Ovary (tissue), 9 donors: ENCODE measurements around the gene ENG. TPM values are rescaled to one million over a fixed set of nuclear protein-coding genes. Genes with fewer than 3 reads are reported as not detected.

ENCODE experiments used
- DNase-seq, 5 donors: peaks; one replicate each; pipeline ENCODE4 v3.0.0-alpha.2; 2019 to 2020
- H3K27ac ChIP-seq, 2 donors: fragments of 200-600 bp; one replicate each; pipeline versions ENCODE4 v1.5.1 to v1.8.0; 2019 to 2022
- H3K27me3 ChIP-seq: fragments of 200-600 bp; one replicate; pipeline ENCODE4 v1.8.0; 2022
- H3K36me3 ChIP-seq: fragments of 200-600 bp; sonication (generic); one replicate; pipeline ENCODE4 v1.5.1; 2019
- H3K4me1 ChIP-seq: one replicate; pipeline ENCODE4 v1.8.1; 2013; ENCODE audit warnings: mild to moderate bottlenecking, moderate library complexity; ENCODE audit not compliant: insufficient read depth
- H3K4me3 ChIP-seq: fragments of 200-600 bp; sonication (generic); one replicate; pipeline ENCODE4 v1.5.1; 2017
- H3K9me3 ChIP-seq, 2 donors: fragments of 200-600 bp in 1 of 2; sonication (generic) in 1 of 2; one replicate each; pipeline versions ENCODE4 v1.5.1 to v1.8.1; 2013 to 2019; ENCODE audit warnings: mild to moderate bottlenecking in 1 of 2, moderate library complexity in 1 of 2
- EP300 ChIP-seq: sonication (generic); formaldehyde crosslinking; IDR thresholded peaks from one replicate; pipeline ENCODE4 v1.6.1; 2017; ENCODE audit warnings: antibody characterized with exemption
- POLR2A ChIP-seq: fragments of 450-650 bp; IDR thresholded peaks from one replicate; pipeline ENCODE4 v1.6.1; 2017; ENCODE audit warnings: antibody characterized with exemption, mild to moderate bottlenecking, moderate library complexity
- WGBS, 3 donors: extraction: QIAGEN DNeasy Blood & Tissue Kit in 1 of 3; methylation state at CpG; one replicate each; pipeline versions ENCODE4 v1.1.5 to v1.1.7; 2013 to 2017; 5-methylcytosine and 5-hydroxymethylcytosine counted together
- intact Hi-C, 4 donors: fragments of 100-400 bp; cut with DNase I; formaldehyde crosslinking; loops; one replicate each; pipeline versions ENCODE4 v1.11.0 to v1.15.1; 2022 to 2023
- microRNA-seq, 3 donors: library from miRNA; unstranded; fragments of <30 nt; microRNA quantifications; one replicate each; pipeline versions ENCODE4 to v1.2.0, GENCODE V29; 2019 to 2020
- polyA plus RNA-seq, 2 donors: library from polyadenylated mRNA; stranded (reverse); fragments of 200-250 nt in 1 of 2; fragments of 350-450 nt in 1 of 2; fragmentation: Illumina TruSeq in 1 of 2; extraction: RNeasy Lipid Tissue Mini Kit (QIAGEN cat#74804) in 1 of 2; gene quantifications; one replicate each; pipeline ENCODE4 v1.2.3, GENCODE V29; 2013 to 2014
- small RNA-seq: library from RNA; depleted of rRNA; stranded (forward); fragments of <200 nt; gene quantifications from one replicate; pipeline ENCODE3, GENCODE V24; 2016
- total RNA-seq, 7 donors: library from RNA; depleted of rRNA in 2 of 7; stranded (reverse); fragments of >200 nt in 2 of 7; fragmentation: NEBNext Ultra II Directional in 3 of 7; extraction: Animal tissue kit (Norgen Biotek cat#: 25700) in 3 of 7; gene quantifications; one replicate each; pipeline versions ENCODE4 v1.1.0 to v1.2.4, GENCODE V29; 2016 to 2023
- TF ChIP-seq, protein P1 (sequence below), 3 donors: fragments of 450-650 bp in 2 of 3; fragments of 200-600 bp in 1 of 3; IDR thresholded peaks; one replicate each; pipeline versions ENCODE4 v1.5.1 to v1.8.0; 2016 to 2022; ENCODE audit warnings: antibody characterized with exemption in 3 of 3, mild to moderate bottlenecking in 1 of 3
- donor health status: DM: no; HTN: no; CAD: no; lungs with moderate emphysema.
- donor health status: DM: no; HTN: no; CAD: no.
- donor health status: Bipolar disorder and iron deficiency.
- donor health status: DM: yes; HTN: yes; CAD: no.
- donor health status: DM: no; HTN: no; CAD: no.
- donor health status: DM: yes; HTN: yes; CAD: no.

Gene ENG
- total and polyA plus RNA-seq, 9 donors, result 54.7 to 298 (median 191) TPM

DNA sequence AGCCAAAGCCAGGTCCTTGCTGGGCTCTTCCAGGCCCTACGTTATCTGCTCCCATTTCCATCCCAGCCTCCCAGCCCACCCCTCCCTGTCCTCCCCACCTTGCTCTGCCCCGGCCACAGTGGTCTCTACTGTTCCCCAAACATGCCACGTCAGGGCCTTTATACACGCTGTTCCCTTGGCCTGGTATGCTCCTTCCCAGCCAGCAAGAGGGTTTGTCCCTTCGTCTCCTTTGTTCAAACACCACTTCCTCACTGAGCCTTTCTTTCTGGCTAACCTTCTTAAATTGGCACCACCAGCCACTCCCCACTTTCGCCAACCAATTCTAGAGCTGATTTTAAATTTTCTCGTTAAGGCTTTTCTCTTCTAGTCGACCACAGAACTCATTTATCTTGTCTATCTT, 85.8 kb downstream of the ENG start:
- Histone ChIP-seq H3K27ac (no peak overlapping the region), H3K9me3 (no peaks in the 10 kb centered on the region), H3K36me3 (no peaks in the 10 kb centered on the region), H3K4me1 (peaks cover 7% of the 10 kb centered on the region), H3K27me3 (no peaks in the 10 kb centered on the region), H3K4me3 (no peak overlapping the region)
- WGBS, 3 donors, result 76 to 80% (median 78%) methylated on average over 8 of the region's 8 CpGs
- intact Hi-C loops, result no loop called here
- no peak for DNase-seq
- TF ChIP-seq POLR2A (no peak), EP300 (no peak)
- TF ChIP-seq, protein P1, sequence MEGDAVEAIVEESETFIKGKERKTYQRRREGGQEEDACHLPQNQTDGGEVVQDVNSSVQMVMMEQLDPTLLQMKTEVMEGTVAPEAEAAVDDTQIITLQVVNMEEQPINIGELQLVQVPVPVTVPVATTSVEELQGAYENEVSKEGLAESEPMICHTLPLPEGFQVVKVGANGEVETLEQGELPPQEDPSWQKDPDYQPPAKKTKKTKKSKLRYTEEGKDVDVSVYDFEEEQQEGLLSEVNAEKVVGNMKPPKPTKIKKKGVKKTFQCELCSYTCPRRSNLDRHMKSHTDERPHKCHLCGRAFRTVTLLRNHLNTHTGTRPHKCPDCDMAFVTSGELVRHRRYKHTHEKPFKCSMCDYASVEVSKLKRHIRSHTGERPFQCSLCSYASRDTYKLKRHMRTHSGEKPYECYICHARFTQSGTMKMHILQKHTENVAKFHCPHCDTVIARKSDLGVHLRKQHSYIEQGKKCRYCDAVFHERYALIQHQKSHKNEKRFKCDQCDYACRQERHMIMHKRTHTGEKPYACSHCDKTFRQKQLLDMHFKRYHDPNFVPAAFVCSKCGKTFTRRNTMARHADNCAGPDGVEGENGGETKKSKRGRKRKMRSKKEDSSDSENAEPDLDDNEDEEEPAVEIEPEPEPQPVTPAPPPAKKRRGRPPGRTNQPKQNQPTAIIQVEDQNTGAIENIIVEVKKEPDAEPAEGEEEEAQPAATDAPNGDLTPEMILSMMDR (IDR thresholded peaks at IDR 0.05), result no peak

DNA sequence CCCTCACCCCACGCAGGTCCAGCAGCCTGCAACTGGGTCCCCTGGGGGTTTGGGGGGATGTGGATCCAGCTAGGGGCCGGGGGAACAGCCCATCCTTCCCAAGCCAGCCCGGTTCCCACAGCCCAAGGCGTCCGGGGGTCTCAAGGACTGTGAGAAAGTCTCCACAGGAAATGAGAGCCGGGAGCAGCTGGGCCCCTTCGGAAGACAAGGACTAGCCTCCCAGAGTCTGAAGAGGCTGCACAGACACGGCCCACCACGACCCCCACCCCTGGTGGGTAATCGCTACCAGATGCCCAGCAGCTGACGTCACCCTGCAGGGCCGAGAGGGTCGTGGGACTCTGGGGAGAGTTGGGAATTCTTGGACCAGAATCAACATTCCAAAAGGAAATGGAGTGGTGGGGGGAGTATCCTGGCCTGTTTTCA, 86.5 kb downstream of the ENG start:
- Histone ChIP-seq H3K27me3 (no peaks in the 10 kb centered on the region), H3K4me1 (peaks cover 7% of the 10 kb centered on the region), H3K27ac (no peak overlapping the region), H3K4me3 (no peak overlapping the region), H3K36me3 (no peaks in the 10 kb centered on the region), H3K9me3 (no peaks in the 10 kb centered on the region)
- DNase-seq, result no peak
- intact Hi-C loops, result no loop called here
- 13 to 26% (median 15%) methylated on average over 13 of the region's 13 CpGs for WGBS, 3 donors
- no peak for TF ChIP-seq EP300

DNA sequence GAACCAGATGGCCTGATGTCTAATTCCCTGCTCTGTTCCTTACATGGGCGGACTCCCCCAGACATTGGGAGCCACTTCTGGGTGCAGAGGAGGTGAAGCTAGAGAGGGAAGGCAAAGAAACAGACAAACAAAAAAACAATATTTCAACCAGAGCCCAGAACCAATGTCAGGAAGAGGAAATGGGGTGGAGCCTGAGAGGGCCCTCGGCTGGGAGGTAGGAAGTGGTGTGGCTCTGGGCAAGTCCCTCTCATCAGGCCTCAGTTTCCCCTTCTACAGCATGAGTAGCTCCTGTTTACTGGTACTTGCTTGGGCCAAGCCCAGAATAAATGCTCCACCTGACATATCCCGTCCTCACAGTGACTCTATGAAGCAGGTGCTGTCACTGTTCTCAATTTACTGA, 87.0 kb downstream of the ENG start:
- intact Hi-C loops, result no loop called here
- Histone ChIP-seq H3K27ac (no peak overlapping the region), H3K4me3 (no peak overlapping the region), H3K9me3 (no peaks in the 10 kb centered on the region), H3K4me1 (peaks cover 7% of the 10 kb centered on the region), H3K27me3 (no peaks in the 10 kb centered on the region), H3K36me3 (no peaks in the 10 kb centered on the region)
- TF ChIP-seq, protein P1 (IDR thresholded peaks at IDR 0.05), result no peak
- no peak for TF ChIP-seq EP300
- no peak for TF ChIP-seq POLR2A
- 60 to 65% (median 61%) methylated on average over 3 of the region's 3 CpGs for WGBS, 3 donors
- no peak for DNase-seq

DNA sequence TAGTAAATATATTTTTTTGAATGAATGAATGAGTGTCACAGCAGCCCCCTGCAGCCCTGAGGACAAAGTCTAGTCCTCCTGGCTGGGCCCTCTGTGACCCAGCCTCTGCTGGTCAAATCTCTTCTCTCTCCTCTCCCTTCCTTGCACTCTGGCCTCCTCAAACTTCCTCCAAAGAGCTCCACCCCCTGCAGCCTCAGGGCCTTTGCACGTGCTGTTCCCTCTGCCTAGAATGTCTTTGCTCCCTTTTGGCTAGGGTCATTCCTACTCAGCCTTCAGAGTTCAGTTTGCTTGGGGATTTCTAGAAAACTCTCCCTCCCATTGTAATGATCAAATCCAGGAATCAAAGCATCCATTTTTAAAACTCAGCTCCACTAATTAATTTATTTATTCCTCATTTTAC, 89.0 kb downstream of the ENG start:
- TF ChIP-seq, protein P1 (IDR thresholded peaks at IDR 0.05), result no peak
- TF ChIP-seq POLR2A (no peak), EP300 (no peak)
- DNase-seq, result no peak
- H3K4me1 ChIP-seq, result peaks cover 2% of the 10 kb centered on the region
- no peak overlapping the region for H3K27ac ChIP-seq
- H3K4me3 ChIP-seq, result no peak overlapping the region
- no peaks in the 10 kb centered on the region for H3K36me3 ChIP-seq
- intact Hi-C loops, result no loop called here
- no peaks in the 10 kb centered on the region for H3K27me3 ChIP-seq
- WGBS, 3 donors, result 79 to 86% (median 83%) methylated on average over 1 of the region's 1 CpG
- no peaks in the 10 kb centered on the region for H3K9me3 ChIP-seq

Small RNA genes lying within 50 kb of the gene (microRNA-seq; reads per million reads assigned to microRNA genes)
- 0 to 0.18 (median 0.16) reads per million in 3 donors for gene MIR2861
- gene MIR3960, result 0 reads per million in 3 donors
- gene MIR4672, result 0 to 0.75 (median 0.32) reads per million in 3 donors

Small RNA genes lying within 50 kb of the gene (small RNA-seq; reads per million reads assigned to genes)
- gene MIR4672, result not detected
- gene RF00019, result not detected
- gene RNA5SP296, result not detected

Other genes starting within 250 kb of the ENG start
- 100 to 1,000 TPM in 1 of 7 donors, 10 to 100 TPM in 6; 46.8 to 102 (median 75.7) TPM for gene STXBP1, start 242.4 kb downstream of the ENG start, total RNA-seq
- 10 to 100 TPM; 18.8 to 84.2 TPM for gene STXBP1, start 242.4 kb downstream of the ENG start, polyA plus RNA-seq
- gene CFAP157, start 147.7 kb downstream of the ENG start, total RNA-seq, result 10 to 100 TPM in 1 of 7 donors, 1 to 10 TPM in 4, under 1 TPM in 2; 0.63 to 99.0 (median 4.2) TPM
- under 1 TPM; 0.22 to 0.53 TPM for gene CFAP157, start 147.7 kb downstream of the ENG start, polyA plus RNA-seq
- gene PTRH1, start 139.0 kb downstream of the ENG start, total RNA-seq, result 10 to 100 TPM in 5 of 7 donors, 1 to 10 TPM in 2; 5.7 to 27.7 (median 11.1) TPM
- gene PTRH1, start 139.0 kb downstream of the ENG start, polyA plus RNA-seq, result 10 to 100 TPM in 1 of 2 donors, 1 to 10 TPM in 1; 1.0 to 12.9 TPM
- gene TTC16, start 138.6 kb downstream of the ENG start, total RNA-seq, result 1 to 10 TPM in 1 of 7 donors, under 1 TPM in 3, not detected in 3; under 0.01 to 5.9 (median 0.34) TPM
- gene TTC16, start 138.6 kb downstream of the ENG start, polyA plus RNA-seq, result under 1 TPM; 0.06 to 0.08 TPM
- gene TOR2A, start 119.4 kb downstream of the ENG start, total RNA-seq, result 10 to 100 TPM in 3 of 7 donors, 1 to 10 TPM in 4; 8.8 to 12.2 (median 9.9) TPM
- gene TOR2A, start 119.4 kb downstream of the ENG start, polyA plus RNA-seq, result 10 to 100 TPM in 1 of 2 donors, 1 to 10 TPM in 1; 2.8 to 12.6 TPM
- gene SH2D3C, start 76.0 kb downstream of the ENG start, total RNA-seq, result 10 to 100 TPM in 2 of 7 donors, 1 to 10 TPM in 5; 2.8 to 17.0 (median 4.6) TPM
- gene SH2D3C, start 76.0 kb downstream of the ENG start, polyA plus RNA-seq, result 1 to 10 TPM; 1.9 to 9.2 TPM
- 100 to 1,000 TPM in 6 of 7 donors, 10 to 100 TPM in 1; 88.7 to 209 (median 130) TPM for gene CDK9, start 68.6 kb downstream of the ENG start, total RNA-seq
- gene CDK9, start 68.6 kb downstream of the ENG start, polyA plus RNA-seq, result 10 to 100 TPM; 71.7 to 98.9 TPM
- 100 to 1,000 TPM; 111 to 209 (median 158) TPM for gene FPGS, start 51.8 kb downstream of the ENG start, total RNA-seq
- gene FPGS, start 51.8 kb downstream of the ENG start, polyA plus RNA-seq, result 100 to 1,000 TPM in 1 of 2 donors, 10 to 100 TPM in 1; 18.9 to 108 TPM
- gene AK1, start 23.0 kb upstream of the ENG start, total RNA-seq, result 100 to 1,000 TPM in 6 of 7 donors, 10 to 100 TPM in 1; 30.9 to 174 (median 151) TPM
- 10 to 100 TPM; 37.7 to 87.4 TPM for gene AK1, start 23.0 kb upstream of the ENG start, polyA plus RNA-seq
- gene ST6GALNAC6, start 44.9 kb upstream of the ENG start, total RNA-seq, result 100 to 1,000 TPM in 5 of 7 donors, 10 to 100 TPM in 2; 58.5 to 141 (median 111) TPM
- 100 to 1,000 TPM in 1 of 2 donors, 10 to 100 TPM in 1; 52.5 to 145 TPM for gene ST6GALNAC6, start 44.9 kb upstream of the ENG start, polyA plus RNA-seq
- 10 to 100 TPM; 29.5 to 58.4 (median 46.4) TPM for gene ST6GALNAC4, start 62.4 kb upstream of the ENG start, total RNA-seq
- 10 to 100 TPM in 1 of 2 donors, 1 to 10 TPM in 1; 2.2 to 34.0 TPM for gene ST6GALNAC4, start 62.4 kb upstream of the ENG start, polyA plus RNA-seq
- 1 to 10 TPM in 6 of 7 donors, under 1 TPM in 1; 0.48 to 4.0 (median 2.0) TPM for gene PIP5KL1, start 76.1 kb upstream of the ENG start, total RNA-seq
- gene PIP5KL1, start 76.1 kb upstream of the ENG start, polyA plus RNA-seq, result under 1 TPM; 0.10 to 0.35 TPM
- 10 to 100 TPM; 10.6 to 37.1 (median 27.8) TPM for gene DPM2, start 83.2 kb upstream of the ENG start, total RNA-seq
- gene DPM2, start 83.2 kb upstream of the ENG start, polyA plus RNA-seq, result 10 to 100 TPM; 22.7 to 27.2 TPM
- gene EEIG1, start 126.3 kb upstream of the ENG start, total RNA-seq, result 100 to 1,000 TPM in 2 of 7 donors, 10 to 100 TPM in 4, 1 to 10 TPM in 1; 8.6 to 104 (median 76.0) TPM
- 10 to 100 TPM; 17.9 to 20.8 TPM for gene EEIG1, start 126.3 kb upstream of the ENG start, polyA plus RNA-seq
- gene NAIF1, start 212.7 kb upstream of the ENG start, total RNA-seq, result 10 to 100 TPM in 1 of 7 donors, 1 to 10 TPM in 6; 4.1 to 10.9 (median 5.9) TPM
- 1 to 10 TPM; 6.6 to 9.0 TPM for gene NAIF1, start 212.7 kb upstream of the ENG start, polyA plus RNA-seq
- gene SLC25A25, start 213.6 kb upstream of the ENG start, total RNA-seq, result 10 to 100 TPM; 24.1 to 90.1 (median 40.0) TPM
- 10 to 100 TPM; 23.4 to 28.6 TPM for gene SLC25A25, start 213.6 kb upstream of the ENG start, polyA plus RNA-seq